Osteoblast (primary cell): ENCODE measurements around the gene AMPD1. TPM values are rescaled to one million over a fixed set of nuclear protein-coding genes. Genes with fewer than 3 reads are reported as not detected.

Experiments
- DNase-seq: peaks from one replicate; pipeline ENCODE4 v3.0.0; 2011; ENCODE audit warnings: low spot score, mixed read lengths; ENCODE audit not compliant: insufficient read length; ENCODE audit errors: missing footprints
- H2AFZ ChIP-seq: 2 replicates; pipeline ENCODE4 v1.6.0; 2011; ENCODE audit warnings: mild to moderate bottlenecking, low read length
- H3K27ac ChIP-seq: 2 replicates; pipeline ENCODE4 v1.5.1; 2011; ENCODE audit warnings: mild to moderate bottlenecking, low read depth, low read length, moderate library complexity
- H3K27me3 ChIP-seq: 2 replicates; pipeline ENCODE4 v1.6.0; 2012; ENCODE audit warnings: mild to moderate bottlenecking, control low read depth, inconsistent platforms, low read length, moderate library complexity; ENCODE audit not compliant: insufficient read depth
- H3K36me3 ChIP-seq: 2 replicates; pipeline ENCODE4 v1.5.1; 2011; ENCODE audit warnings: mild to moderate bottlenecking, low read length, control low read depth, moderate library complexity; ENCODE audit not compliant: insufficient read depth
- H3K4me1 ChIP-seq: 2 replicates; pipeline ENCODE4 v1.5.1; 2011; ENCODE audit warnings: mild to moderate bottlenecking, low read length, control low read depth, moderate library complexity; ENCODE audit not compliant: insufficient read depth
- H3K4me2 ChIP-seq: 2 replicates; pipeline ENCODE4 v1.6.0; 2011; ENCODE audit warnings: mild to moderate bottlenecking, low read length; ENCODE audit not compliant: insufficient read depth
- H3K4me3 ChIP-seq: fragments of 200-600 bp; sonication (generic); 3 replicates; pipeline ENCODE4 v1.5.1; 2012; ENCODE audit warnings: mild to moderate bottlenecking, low read length, inconsistent platforms; ENCODE audit not compliant: insufficient read depth
- H3K79me2 ChIP-seq: 2 replicates; pipeline ENCODE4 v1.6.0; 2012; ENCODE audit warnings: mild to moderate bottlenecking, low read length, control low read depth, inconsistent platforms; ENCODE audit not compliant: insufficient read depth
- H3K9me3 ChIP-seq: 2 replicates; pipeline ENCODE4 v1.5.1; 2011; ENCODE audit warnings: low read depth, low read length, control low read depth
- H4K20me1 ChIP-seq: 2 replicates; pipeline ENCODE4 v1.6.0; 2012; ENCODE audit warnings: mild to moderate bottlenecking, low read length, control low read depth; ENCODE audit not compliant: insufficient read depth
- total RNA-seq: library from RNA; depleted of rRNA; stranded (reverse); fragments of >200 nt; gene quantifications from 2 replicates; pipeline ENCODE4 v1.2.3, GENCODE V29; 2012
- TF ChIP-seq, protein P1 (sequence below): IDR thresholded peaks from 2 replicates; pipeline ENCODE4 v1.5.1; 2011; ENCODE audit warnings: mild to moderate bottlenecking, low read depth, low read length, moderate library complexity; ENCODE audit errors: extremely low read depth

The AMPD1 gene
- total RNA-seq, 1 donor, result not detected

DNA sequence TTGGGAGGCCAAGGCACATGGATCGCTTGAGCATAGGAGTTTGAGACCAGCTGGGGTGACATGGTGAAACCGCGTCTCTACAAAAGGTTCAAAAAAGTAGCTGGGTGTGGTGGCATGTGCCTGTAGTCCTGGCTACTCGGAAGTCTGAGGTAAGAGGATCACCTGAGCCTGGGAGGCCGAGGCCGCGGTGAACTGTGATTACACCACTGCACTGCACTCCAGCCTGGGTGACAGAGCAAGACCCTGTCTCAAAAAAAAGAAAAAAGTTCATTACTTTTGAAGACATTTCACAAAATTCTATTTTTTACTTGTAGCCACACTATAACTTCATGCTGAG lies 23.4 kb downstream of the AMPD1 start:
- Histone ChIP-seq H2AFZ (no peak overlapping the region), H3K36me3 (no peaks in the 10 kb centered on the region), H3K27me3 (peaks cover 11% of the 10 kb centered on the region), H3K9me3 (no peaks in the 10 kb centered on the region), H3K4me1 (peaks cover 7% of the 10 kb centered on the region), H4K20me1 (no peaks in the 10 kb centered on the region), H3K79me2 (peaks cover 7% of the 10 kb centered on the region), H3K27ac (no peak overlapping the region), H3K4me3 (no peak overlapping the region), H3K4me2 (no peak overlapping the region)
- TF ChIP-seq, protein P1, sequence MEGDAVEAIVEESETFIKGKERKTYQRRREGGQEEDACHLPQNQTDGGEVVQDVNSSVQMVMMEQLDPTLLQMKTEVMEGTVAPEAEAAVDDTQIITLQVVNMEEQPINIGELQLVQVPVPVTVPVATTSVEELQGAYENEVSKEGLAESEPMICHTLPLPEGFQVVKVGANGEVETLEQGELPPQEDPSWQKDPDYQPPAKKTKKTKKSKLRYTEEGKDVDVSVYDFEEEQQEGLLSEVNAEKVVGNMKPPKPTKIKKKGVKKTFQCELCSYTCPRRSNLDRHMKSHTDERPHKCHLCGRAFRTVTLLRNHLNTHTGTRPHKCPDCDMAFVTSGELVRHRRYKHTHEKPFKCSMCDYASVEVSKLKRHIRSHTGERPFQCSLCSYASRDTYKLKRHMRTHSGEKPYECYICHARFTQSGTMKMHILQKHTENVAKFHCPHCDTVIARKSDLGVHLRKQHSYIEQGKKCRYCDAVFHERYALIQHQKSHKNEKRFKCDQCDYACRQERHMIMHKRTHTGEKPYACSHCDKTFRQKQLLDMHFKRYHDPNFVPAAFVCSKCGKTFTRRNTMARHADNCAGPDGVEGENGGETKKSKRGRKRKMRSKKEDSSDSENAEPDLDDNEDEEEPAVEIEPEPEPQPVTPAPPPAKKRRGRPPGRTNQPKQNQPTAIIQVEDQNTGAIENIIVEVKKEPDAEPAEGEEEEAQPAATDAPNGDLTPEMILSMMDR, result no peak
- no peak for DNase-seq

DNA sequence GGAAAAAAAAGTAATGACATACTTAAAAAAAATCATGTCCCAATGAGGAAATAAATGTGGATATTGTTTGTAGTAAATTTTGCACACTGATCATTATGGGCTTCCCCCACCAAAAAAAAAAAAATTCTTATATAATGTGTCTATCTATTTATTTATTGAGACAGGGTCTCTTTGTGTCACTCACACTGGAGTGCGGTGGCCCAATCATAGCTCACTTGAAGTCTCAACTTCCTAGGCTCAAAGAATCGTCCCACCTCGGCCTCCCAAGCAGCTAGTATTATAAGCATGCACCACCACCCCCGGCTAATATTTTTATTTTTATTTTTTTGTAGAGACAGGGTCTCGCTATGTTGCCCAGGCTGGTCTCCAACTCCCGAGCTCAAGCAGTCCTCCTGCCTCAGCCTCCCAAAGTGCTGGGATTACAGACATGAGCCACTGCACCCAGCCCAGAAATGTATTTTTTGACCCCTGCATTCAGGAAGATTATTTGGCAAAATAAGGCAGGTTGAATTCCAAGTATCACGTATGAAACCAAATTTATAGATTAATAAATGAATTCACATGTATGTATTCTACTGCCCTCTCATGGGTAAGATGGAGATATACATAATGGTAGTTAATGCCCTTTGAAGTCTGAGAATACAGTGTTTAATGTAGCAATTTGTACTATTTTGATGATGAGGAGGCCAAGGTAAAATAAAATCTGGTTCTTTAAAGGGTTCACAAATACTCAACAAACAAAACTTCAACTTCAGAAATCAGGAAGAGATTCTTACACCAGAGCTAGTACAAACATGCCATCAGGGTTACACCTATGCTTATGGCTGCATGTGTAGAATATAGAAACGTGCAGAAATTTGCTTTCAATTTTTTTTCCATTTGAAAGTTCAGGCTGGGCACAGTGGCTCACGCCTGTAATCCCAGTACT lies 24.1 kb downstream of the AMPD1 start:
- no peak overlapping the region for H3K27ac ChIP-seq
- peak; percentile 74 for DNase-seq
- no peak overlapping the region for H3K4me3 ChIP-seq
- no peaks in the 10 kb centered on the region for H4K20me1 ChIP-seq
- TF ChIP-seq, protein P1, result peak; percentile 43
- peak overlapping the region; percentile 98 for H3K4me2 ChIP-seq
- H3K36me3 ChIP-seq, result no peaks in the 10 kb centered on the region
- no peaks in the 10 kb centered on the region for H3K9me3 ChIP-seq
- peaks cover 11% of the 10 kb centered on the region for H3K27me3 ChIP-seq
- peaks cover 10% of the 10 kb centered on the region for H3K79me2 ChIP-seq
- H2AFZ ChIP-seq, result no peak overlapping the region
- H3K4me1 ChIP-seq, result peaks cover 7% of the 10 kb centered on the region

DNA sequence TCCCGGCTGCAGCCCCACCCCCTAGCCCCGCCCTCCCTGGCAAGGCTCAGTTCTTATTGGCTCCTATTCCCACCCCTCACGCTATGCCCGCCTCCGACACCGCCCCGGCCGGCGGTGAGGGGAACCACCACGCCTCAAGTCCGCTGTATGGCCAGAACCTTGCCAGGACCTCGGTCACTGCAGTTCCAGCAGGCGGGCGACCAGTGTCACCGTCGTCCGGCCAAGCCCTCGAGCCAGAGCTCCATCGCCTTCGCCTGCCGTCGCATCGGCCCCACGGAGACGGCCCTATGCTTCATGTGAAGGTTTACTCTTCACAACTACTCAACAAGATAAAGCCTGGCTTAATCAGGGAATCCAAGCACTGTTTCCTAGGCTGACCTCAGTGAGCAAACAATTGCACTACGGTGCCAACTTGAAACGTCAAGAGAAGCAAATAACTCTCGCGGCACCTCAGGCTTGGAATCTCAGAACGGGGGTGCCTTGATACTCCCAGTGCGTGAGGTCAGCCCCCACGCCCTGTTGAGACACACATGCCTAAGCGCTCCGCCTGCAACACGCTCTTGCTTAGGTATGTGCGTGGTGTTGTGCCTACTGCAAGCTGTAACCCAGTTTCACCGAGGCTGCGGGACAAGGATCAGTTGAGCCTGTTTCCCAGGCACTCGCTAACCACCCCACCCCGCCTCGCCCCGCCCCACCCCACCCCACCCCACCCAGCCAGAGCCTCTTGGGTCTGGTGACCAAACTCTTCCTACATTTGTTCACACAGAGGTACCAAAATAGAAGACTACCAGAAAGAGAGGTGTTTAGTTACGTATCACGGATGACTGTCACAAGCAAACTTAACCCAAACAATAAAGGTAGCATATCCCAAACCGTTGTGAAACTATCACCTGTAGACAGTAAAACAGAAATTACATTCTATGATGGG lies 25.0 kb downstream of the AMPD1 start:
- DNase-seq, result peak; percentile 97
- H3K27me3 ChIP-seq, result peaks cover 6% of the 10 kb centered on the region
- H3K36me3 ChIP-seq, result no peaks in the 10 kb centered on the region
- H3K4me2 ChIP-seq, result peak overlapping the region; percentile 98
- peaks cover 10% of the 10 kb centered on the region for H3K79me2 ChIP-seq
- no peaks in the 10 kb centered on the region for H4K20me1 ChIP-seq
- TF ChIP-seq, protein P1, result no peak
- H3K27ac ChIP-seq, result peak overlapping the region; percentile 94
- no peaks in the 10 kb centered on the region for H3K9me3 ChIP-seq
- peaks cover 7% of the 10 kb centered on the region for H3K4me1 ChIP-seq
- peak overlapping the region; percentile 99 for H2AFZ ChIP-seq
- H3K4me3 ChIP-seq, result peak overlapping the region; percentile 92
